ENCODE results near the gene GABARAPL1. TPM values are rescaled to one million over a fixed set of nuclear protein-coding genes. Genes with fewer than 3 reads are reported as not detected.

GABARAPL1 gene
- total and polyA plus RNA-seq, 2 donors (not counting 1 experiment from before 2014, with no cell fraction given) = 4.5 to 11.9 TPM

GRCh38 chr12:10247436-10248058 is 34.9 kb downstream of the GABARAPL1 start:
- no peak for TF ChIP-seq CTCF (IDR thresholded peaks at IDR 0.05)
- no peak for TF ChIP-seq EZH2 (IDR thresholded peaks at IDR 0.05; ENCODE audit: borderline replicate concordance, insufficient read depth, low read depth, low read length, poor library complexity, severe bottlenecking)
- H3K4me3 Mint-ChIP-seq = no peak overlapping the region
- ChIA-PET POLR2A (no interaction called here), CTCF (no interaction called here)
- peaks cover 0 to 10% (median 5%) of the 10 kb centered on the region in 4 experiments for H3K27me3 ChIP-seq (replicated peaks in 1 of 4; ENCODE audit: control extremely low read depth in 1 of 4, control insufficient read depth in 3 of 4, insufficient read depth in 4 of 4, low read length in 3 of 4)
- H3K9me3 ChIP-seq (ENCODE audit: control extremely low read depth in 1 of 3, control insufficient read depth in 2 of 3, insufficient read depth in 1 of 3, low read length in 2 of 3) = no peaks in the 10 kb centered on the region
- H3K4me1 Mint-ChIP-seq = peaks cover 16% of the 10 kb centered on the region
- H3K4me1 ChIP-seq (ENCODE audit: control insufficient read depth in 2 of 2, insufficient read depth in 2 of 2, low read length in 2 of 2) = peaks cover 10 to 13% of the 10 kb centered on the region in 2 donors
- H3K79me2 ChIP-seq (ENCODE audit: control insufficient read depth, insufficient read depth, low read length) = no peaks in the 10 kb centered on the region
- H3K4me3 ChIP-seq (ENCODE audit: control extremely low read depth in 1 of 5, extremely low read depth in 1 of 5, insufficient read depth in 1 of 5, low read depth in 2 of 5, low read length in 4 of 5) = no peak overlapping the region
- no peak overlapping the region for H3K27ac ChIP-seq (ENCODE audit: low read length in 2 of 2)
- 17% methylated on average over 2 of the region's 5 CpGs for WGBS (ENCODE audit: insufficient coverage)
- no peaks in the 10 kb centered on the region for H3K9me3 Mint-ChIP-seq (ENCODE audit: insufficient read depth)
- H2AFZ ChIP-seq (ENCODE audit: insufficient read depth, low read depth, low read length, poor library complexity, severe bottlenecking) = no peak overlapping the region
- no peak overlapping the region for H3K4me2 ChIP-seq (replicated peaks; ENCODE audit: low read depth, low read length, poor library complexity, severe bottlenecking)
- H3K27me3 Mint-ChIP-seq = peaks cover 27% of the 10 kb centered on the region
- intact Hi-C loops (cut with micrococcal nuclease) = no loop called here
- DNase-seq (no peak), ATAC-seq (ENCODE audit: low read depth) (no peak)
- no peaks in the 10 kb centered on the region for H3K36me3 ChIP-seq (replicated peaks in 1 of 2; ENCODE audit: control extremely low read depth in 1 of 2, control insufficient read depth in 1 of 2, extremely low read depth in 1 of 2, insufficient read depth in 2 of 2, low read length in 1 of 2)
- no peaks in the 10 kb centered on the region for H4K20me1 ChIP-seq (ENCODE audit: control insufficient read depth, insufficient read depth, low read length, poor library complexity, severe bottlenecking)
- no peak overlapping the region for H3K9ac ChIP-seq (ENCODE audit: low read length)
- no peak overlapping the region for H3K27ac Mint-ChIP-seq

GRCh38 chr12:10249690-10250455 is 37.2 kb downstream of the GABARAPL1 start:
- Histone ChIP-seq H3K4me2 (replicated peaks; ENCODE audit: low read depth, low read length, poor library complexity, severe bottlenecking) (no peak overlapping the region), H3K9ac (ENCODE audit: low read length) (no peak overlapping the region), H3K4me3 (ENCODE audit: control extremely low read depth in 1 of 5, extremely low read depth in 1 of 5, insufficient read depth in 1 of 5, low read depth in 2 of 5, low read length in 4 of 5) (no peak overlapping the region), H3K27ac (ENCODE audit: low read length in 2 of 2) (no peak overlapping the region), H3K4me1 (ENCODE audit: control insufficient read depth in 2 of 2, insufficient read depth in 2 of 2, low read length in 2 of 2) (peaks cover 0 to 6% of the 10 kb centered on the region in 2 donors), H3K79me2 (ENCODE audit: control insufficient read depth, insufficient read depth, low read length) (no peaks in the 10 kb centered on the region), H3K9me3 (ENCODE audit: control extremely low read depth in 1 of 3, control insufficient read depth in 2 of 3, insufficient read depth in 1 of 3, low read length in 2 of 3) (peaks cover 0 to 6% (median 0%) of the 10 kb centered on the region in 3 donors), H3K27me3 (replicated peaks in 1 of 4; ENCODE audit: control extremely low read depth in 1 of 4, control insufficient read depth in 3 of 4, insufficient read depth in 4 of 4, low read length in 3 of 4) (no peaks in the 10 kb centered on the region), H2AFZ (ENCODE audit: insufficient read depth, low read depth, low read length, poor library complexity, severe bottlenecking) (no peak overlapping the region), H3K36me3 (replicated peaks in 1 of 2; ENCODE audit: control extremely low read depth in 1 of 2, control insufficient read depth in 1 of 2, extremely low read depth in 1 of 2, insufficient read depth in 2 of 2, low read length in 1 of 2) (no peaks in the 10 kb centered on the region), H4K20me1 (ENCODE audit: control insufficient read depth, insufficient read depth, low read length, poor library complexity, severe bottlenecking) (no peaks in the 10 kb centered on the region)
- TF ChIP-seq CTCF (IDR thresholded peaks at IDR 0.05) = no peak
- TF ChIP-seq EZH2 (IDR thresholded peaks at IDR 0.05; ENCODE audit: borderline replicate concordance, insufficient read depth, low read depth, low read length, poor library complexity, severe bottlenecking) = no peak
- Mint-ChIP-seq H3K4me1 (peaks cover 6% of the 10 kb centered on the region), H3K27me3 (peaks cover 27% of the 10 kb centered on the region), H3K9me3 (ENCODE audit: insufficient read depth) (peaks cover 6% of the 10 kb centered on the region), H3K4me3 (no peak overlapping the region), H3K27ac (no peak overlapping the region)
- ChIA-PET POLR2A (no interaction called here), CTCF (interaction anchor here (1.0 kb wide), 1 partner anchor 10 kb away, joined by 3 read pairs; no protein-coding TSS in a partner anchor)
- 47% methylated on average over 3 of the region's 8 CpGs for WGBS (ENCODE audit: insufficient coverage)
- intact Hi-C loops (cut with micrococcal nuclease) = no loop called here
- DNase-seq (no peak), ATAC-seq (ENCODE audit: low read depth) (no peak)
